AG20443 (cell line): ENCODE measurements around the gene PRKG1.

Experiments used
- DNase-seq: peaks from one replicate; pipeline ENCODE4 v3.0.0; 2012; ENCODE audit warnings: low spot score, mixed read lengths

The PRKG1 gene

DNA sequence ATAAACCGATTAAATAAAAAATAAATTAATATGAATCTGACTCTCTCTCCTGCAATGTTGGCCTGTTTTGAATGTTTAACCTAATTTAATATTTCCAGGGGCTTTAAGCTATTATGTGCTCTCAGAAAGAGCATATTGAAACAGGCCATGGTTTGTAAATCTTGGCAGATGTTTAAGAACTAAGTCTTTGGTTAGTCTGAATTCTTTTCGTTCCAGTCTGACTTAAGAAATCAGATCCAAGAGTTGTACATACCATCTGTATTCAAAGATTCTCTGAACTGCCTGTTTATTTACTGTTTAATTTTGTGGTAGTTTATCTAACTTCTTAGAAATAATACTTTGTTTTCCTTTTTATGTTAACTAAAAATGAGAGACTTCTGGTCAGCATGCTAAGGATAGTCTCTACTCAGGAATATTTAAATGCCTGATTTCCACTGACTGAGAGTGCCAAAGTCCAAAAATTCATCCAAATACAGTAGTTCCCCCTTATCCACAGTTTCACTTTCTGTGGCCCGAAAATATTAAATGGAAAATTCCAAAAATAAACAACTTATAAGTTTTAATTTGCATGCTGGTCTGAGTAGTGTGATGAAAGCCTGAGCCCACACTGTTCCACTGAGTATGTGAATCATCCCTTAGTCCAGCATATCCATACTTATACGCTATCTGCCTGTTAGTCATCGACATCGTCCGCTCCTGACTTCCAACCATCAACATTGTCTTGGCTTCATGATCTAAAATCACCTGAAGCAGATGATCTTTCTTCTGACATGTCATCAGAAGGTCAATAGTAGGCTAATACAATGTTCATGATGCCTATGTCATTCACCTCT lies 863.2 kb downstream of the PRKG1 start:
- peak; percentile 55 for DNase-seq

DNA sequence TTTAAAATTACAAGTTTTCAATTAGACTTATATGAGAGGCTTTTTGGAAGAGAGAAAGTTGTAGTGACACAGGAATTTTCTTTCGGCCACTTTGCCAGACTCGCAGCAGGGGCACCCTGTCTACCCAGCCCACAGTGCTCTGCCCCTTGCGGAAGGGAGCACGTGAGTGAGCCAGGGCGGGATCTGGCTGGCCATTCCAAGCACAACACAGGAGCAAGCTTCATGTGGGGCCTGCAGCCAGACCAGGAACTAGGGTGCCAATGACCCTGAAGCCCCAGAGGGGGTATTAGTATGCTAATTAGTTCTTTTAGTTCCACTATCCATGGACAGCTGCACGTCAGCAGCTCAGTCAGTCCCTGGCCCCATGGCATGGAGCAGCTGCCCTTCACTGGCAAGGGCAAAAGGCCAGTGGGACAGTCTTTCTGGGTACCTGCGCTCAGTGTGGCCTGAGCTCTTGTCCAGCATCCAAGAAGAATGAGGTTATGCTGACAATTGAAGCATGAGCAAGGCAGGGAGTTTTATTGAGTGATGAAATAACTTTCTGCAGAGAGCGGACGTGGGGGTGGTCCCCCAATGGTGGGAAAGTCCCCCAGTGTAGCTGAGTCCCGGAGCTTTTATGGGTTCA lies 876.2 kb downstream of the PRKG1 start:
- no peak for DNase-seq

DNA sequence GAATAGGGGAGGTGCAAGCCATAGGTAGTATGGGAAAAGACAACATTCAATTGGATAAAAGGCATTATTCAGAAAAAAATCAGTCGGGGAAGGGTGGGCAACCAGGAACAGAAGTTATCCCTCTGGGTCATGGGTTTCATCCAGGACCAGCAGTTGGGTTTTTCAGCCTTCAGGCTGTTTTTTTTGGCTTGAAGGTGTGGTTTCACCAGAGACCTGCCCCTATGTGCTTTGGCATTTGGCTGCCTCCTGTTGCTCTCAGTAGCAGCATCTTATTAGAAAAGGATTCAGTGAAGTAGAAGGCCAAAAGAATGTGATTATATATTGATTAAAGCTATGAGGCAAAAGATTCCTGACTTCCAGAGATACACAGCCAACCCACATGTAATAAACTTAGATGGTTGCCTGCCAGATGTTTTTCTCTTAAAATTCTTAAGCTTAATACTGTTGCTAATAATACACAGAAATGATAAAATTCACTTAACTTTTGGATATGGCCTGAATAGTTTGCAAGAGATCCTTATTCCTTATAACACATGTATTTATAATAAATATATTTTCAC lies 876.8 kb downstream of the PRKG1 start:
- no peak for DNase-seq

DNA sequence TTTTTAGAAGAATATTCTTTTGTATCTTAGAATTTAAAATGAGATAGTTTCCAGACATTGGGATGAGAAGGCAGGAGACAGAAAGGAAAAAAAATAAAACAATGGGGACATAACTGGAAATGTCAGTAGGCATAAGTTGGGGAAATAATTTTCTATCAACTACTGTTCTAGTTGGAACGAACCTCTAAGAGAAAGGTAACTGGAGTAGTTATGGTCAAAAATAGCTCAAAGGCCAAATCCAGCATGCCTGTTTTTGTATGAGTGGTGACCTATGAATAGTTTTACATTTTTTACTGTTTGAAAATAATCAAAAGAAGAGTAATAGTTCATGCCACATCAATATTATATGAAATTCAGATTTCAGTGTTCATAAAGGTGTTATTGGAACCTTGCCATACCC lies 877.3 kb downstream of the PRKG1 start:
- no peak for DNase-seq

DNA sequence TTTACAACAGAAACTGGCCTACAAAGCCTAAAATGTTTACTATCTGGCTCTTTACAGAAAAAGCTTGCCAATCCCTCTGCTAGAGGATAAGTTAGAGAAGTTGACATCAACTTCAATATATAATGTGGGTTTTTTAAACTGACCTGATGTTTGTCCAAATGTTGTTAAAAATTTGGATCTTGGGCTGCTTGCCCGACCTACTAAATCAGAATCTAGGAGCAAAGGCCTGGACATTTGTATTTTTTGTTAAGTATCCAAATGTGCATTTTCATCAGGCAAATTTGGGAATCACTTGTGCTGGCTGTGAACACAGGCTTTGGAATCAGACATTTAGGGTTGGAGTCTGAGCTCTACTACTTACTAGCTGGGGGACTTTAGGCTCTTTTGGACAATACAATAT lies 877.8 kb downstream of the PRKG1 start:
- DNase-seq, result no peak

DNA sequence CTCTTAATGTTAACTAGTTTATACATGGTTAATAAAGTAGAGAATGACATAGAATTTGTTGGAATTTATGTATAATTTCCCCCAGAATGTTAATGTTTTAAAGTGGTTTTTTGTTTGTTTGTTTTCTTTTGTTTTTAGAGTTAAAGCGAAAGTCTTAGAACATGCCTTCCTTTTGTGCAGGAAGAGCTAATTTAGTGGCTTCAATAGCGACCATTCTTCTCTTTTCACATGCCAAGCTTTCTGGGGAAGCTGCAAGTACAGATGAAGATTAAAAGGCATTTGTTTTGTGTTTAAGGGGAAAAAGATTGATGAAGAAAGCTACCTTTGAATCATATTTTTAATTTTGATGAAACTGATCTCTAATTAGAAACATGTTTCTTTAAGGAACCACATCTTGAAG lies 881.4 kb downstream of the PRKG1 start:
- DNase-seq, result no peak

DNA sequence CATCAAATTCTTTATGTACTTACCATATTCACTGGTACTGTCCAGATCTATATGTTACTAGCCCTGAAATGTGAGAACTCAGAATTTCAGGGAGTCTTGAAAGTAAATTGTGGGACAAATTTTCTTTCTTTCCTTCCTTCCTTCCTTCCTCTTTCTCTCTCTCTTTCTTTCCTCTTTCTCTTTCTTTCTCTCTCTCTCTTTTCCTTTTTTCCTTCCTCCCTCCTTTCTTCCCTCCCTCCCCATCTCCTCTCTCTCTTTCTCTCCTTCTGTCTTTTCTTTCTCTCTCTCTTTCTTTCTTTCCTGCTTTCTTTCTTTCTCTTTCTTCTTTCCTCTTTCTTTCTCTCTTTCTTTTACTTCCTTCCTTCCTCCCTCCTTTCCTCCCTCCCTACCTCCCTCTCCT lies 882.5 kb downstream of the PRKG1 start:
- DNase-seq, result no peak

DNA sequence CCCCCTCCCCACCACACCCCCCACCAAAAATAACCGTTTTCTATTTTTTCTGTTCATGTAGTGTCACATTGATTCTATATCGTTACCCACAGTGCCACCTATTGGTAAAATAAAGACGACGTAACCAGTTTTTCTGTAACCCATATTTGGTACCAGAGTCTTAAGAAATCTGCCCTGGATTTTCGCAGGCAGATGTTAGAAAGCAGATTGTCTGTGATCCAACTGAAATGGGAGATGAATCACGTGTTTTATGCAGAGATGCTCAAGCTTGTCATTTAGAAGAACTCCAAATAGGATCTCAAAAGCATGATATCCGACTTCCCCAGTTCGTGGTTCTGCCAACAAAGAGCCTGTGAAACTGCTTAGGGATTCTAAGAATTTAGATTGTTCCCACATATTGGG lies 886.2 kb downstream of the PRKG1 start:
- DNase-seq, result peak; percentile 66

DNA sequence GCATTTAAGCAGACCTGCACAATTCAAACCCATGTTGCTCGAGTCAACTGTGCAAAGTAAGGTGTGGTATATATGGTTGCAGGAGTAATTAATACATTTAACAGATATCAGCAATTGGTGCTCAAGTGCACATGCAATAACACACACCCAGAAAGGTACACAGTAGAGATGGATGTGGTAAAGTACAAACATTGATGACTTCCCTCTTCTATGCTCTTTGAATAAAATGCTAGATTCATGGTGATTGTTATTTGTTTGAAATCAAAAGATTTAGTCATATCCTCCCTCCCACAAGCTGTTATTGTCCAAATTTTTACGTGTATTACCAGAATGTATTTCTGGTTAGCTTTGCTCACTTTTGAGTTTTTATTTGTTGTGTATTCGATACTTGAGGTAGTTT lies 887.1 kb downstream of the PRKG1 start:
- DNase-seq, result no peak

DNA sequence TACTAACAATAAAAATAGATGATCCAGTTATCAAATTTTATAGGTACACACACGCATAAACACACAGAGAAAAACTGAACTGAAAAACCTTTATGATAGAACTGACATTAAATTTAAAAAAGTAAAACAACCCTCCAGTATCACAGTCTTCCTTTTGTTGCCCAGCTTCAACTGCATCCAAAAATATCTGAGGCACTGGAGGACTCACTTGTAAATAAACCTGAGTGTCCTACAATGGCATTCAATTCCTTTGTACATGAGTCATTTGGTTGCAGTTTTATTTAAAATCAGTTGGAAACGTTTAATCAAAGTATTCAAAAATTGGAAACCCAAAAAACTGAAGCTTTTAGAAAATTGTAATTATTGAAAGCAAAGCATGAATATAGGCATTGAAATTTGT lies 890.3 kb downstream of the PRKG1 start:
- no peak for DNase-seq

DNA sequence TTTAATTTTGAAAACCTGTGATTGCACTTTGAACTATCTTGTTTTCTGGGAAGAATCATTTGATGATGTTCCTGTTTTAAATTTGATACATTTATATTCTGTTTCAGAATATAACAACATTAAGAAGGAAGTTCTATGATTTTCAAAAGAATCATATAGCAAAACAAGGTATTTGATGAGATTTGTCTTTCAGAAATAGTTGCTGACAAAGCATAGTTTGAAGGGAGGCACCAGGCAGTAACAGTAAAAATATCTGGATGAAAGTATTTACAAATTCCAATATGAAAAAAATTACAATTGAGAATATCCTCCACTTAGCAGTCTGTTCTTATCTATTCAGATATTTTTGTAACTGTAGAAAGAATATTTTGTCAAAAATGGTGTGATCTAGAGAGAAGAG lies 891.2 kb downstream of the PRKG1 start:
- DNase-seq, result no peak

DNA sequence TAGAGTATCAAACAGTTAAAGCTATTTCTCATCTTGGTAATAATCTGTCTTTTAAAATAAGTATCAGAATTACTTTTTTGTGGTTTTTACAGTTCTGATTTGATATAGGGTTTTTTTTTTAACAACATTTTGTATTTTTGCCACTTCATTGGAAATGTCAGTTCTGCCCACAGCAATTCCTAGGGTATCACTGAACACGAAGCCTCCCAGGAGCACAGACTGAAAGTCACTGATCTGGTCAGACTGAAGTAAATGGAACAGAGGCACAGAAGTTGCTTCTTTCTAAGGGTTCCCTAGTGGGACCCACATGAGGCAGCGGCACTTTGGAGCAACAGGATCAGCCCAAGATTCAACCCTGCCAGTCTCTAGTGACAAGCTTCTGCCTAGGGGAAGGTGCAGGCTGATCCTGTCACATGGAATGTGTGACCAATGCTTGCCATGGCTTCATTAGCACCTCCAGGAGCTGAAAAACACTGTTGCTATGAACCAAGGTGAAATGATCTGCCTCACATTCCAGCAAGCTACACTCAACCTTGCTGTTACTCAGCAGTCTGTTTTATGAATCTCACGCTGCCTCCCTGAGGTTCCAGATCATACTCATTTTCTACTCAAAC lies 898.6 kb downstream of the PRKG1 start:
- no peak for DNase-seq

DNA sequence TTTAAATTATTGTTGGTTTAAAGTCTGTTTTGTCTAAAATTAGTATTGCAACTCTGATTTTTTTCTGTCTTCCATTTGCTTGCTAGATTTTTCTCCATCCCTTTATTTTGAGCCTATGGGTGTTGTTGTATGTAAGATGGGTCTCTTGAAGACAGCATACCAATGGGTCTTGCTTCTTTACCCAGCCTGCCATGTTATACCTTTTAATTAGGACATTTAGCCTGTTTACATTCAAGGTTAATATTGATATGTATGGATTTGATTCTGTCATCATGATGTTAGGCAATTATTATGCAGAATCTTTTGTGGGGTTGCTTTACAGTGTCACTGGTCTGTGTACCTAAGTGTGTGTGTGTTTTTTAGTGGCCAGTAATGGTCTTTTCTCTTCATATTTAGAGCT lies 906.5 kb downstream of the PRKG1 start:
- DNase-seq, result no peak

DNA sequence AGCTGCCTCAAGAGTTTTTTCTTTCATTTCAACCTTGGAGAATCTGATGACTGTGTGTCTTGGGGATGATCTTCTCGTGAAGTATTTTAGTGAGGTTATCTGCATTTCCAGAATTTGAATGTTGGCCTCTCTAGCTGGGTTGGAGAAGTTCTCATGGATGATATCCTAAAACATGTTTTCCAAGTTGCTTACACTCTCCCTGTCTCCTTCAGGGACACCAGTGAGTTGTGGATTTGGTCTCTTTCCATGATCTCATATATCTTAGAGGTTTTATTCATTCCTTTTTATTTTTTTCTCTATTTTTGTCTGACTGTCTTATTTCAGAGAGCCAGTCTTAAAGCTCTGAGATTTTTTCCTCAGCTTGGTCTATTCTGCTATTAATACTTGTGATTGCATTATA lies 907.4 kb downstream of the PRKG1 start:
- no peak for DNase-seq

DNA sequence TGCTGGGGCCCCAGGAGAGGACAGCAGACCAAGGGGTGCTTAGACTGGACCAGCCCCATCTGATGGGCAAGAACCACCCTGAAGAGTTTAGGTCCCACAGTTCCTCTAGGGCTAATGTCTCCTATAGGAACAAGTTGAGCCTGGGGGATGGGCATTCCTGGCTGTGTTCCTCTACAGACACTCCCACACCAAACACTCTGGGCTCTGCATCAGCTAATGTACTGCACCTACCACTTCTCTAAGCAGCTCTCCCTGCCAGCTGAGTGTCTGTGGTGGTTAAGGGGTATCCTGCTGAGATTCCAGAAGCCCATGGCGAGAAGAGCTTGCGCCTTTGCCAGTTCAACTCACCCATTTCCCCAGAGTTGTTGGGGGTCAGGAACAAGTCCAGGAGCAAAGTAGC lies 909.2 kb downstream of the PRKG1 start:
- DNase-seq, result no peak

DNA sequence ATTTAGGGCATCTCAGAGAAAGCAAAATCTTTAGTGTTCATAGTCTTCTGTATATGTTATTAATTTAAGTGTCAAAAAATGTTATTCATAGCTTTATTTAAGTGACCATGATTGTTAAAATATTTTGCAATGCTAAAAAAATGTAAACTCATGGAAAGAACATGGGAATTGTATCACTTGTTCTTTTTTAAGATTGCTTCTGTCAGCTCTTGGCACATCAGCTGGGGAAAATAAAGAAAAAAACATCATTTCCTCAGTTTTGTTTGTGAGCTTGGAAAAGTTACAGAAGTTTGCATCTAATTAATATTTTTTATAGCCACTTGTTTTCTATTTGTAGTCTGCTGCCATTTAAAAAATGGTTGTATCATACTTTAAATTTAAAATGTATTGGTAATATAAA lies 911.0 kb downstream of the PRKG1 start:
- no peak for DNase-seq

DNA sequence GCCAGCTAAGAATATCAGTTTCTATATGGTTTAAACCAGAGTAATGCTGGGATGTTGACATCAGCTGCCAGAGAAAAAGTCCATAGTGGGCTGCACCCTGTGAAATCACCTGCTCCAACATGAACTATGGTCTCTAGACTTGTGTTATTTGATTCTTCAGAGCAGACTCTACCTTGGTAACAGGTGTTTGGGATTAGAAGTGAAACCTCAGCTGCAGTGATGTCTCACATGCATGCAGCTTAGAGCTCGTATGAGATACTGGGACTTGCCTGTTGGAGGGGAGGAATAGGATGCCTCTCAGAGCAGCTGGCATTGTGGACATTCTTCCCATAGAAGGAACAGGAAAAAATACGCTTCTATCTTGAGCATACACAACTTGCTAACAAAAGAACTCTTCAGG lies 912.2 kb downstream of the PRKG1 start:
- DNase-seq, result no peak

DNA sequence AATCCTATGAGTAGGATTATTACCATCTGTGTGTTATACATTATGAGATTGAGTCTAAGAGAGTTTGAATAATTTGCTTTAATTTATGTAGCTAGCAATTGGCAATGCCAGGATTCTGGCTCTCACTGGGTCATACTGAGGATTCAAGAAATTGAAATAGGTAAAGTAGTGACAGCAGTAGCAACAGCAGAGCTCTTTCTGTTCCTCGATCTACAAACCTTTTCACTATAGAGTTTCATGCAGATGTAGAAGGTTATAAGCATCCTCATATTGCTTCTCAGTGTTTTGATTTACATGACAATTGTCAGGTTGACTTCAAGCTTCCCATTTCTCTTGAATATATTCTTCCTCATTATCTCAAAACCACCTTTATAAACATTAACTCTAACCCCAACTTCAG lies 919.2 kb downstream of the PRKG1 start:
- no peak for DNase-seq

DNA sequence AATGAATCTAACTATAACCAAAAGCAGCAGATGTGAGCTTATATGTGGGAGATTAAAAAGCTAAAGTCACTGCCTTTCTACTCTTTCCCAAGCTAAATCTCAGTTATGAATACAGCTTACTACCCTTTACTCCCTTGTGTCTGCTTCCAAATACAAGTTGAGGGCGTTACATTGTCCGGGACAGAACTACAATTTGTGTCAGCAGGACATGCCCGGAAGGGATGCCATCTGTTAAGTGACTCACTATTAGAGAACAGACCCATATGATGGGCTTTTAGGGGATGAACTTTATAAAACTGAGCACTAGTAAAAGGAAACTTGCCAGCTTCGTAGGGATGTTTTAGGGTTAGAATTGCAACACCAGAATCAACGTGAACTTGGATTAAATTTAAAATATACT lies 924.8 kb downstream of the PRKG1 start:
- no peak for DNase-seq

DNA sequence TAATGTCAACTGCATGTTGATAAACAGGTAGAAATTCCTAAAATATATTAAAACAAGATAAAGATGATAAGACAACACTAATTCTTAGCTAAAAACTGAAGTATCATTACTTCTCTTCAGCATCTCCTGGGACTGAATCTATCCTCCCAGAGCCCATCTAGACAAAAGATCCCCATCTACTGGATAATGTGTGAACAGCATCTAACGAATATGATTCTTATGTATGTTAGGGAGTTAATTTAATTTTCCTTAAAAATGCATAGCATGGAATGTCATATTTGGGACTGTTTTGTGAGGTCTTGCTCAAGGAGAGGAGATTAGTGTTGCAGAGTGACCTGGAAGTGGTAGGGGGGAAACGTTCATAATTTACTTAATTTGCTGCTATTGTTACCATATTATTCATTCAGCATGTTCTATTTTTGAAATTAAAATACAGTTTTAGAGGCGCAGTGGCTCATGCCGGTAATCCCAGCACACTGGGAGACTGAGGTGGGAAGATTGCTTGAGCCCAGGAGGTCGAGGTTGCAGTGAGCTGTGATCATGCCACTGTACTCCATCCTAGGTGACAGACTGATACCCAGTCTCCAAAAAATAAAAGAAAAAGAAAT lies 930.2 kb downstream of the PRKG1 start:
- peak; percentile 61 for DNase-seq

DNA sequence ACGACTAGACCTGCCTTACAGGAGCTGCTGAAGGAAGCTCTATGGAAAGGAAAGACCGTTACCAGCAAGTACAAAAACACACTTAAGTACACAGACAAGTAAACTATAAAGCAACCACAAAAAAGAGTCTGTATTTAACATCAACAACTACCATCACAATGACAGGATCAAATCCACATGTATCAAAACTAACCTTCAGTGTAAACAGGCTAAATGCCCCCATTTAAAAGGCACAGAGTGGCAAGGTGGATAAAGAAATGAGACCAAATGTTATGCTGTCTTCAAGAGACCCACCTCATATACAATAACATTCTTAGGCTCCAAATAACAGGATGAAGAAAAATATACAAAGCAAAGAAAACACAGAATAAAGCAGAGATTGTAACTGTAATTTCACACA lies 932.8 kb downstream of the PRKG1 start:
- no peak for DNase-seq

DNA sequence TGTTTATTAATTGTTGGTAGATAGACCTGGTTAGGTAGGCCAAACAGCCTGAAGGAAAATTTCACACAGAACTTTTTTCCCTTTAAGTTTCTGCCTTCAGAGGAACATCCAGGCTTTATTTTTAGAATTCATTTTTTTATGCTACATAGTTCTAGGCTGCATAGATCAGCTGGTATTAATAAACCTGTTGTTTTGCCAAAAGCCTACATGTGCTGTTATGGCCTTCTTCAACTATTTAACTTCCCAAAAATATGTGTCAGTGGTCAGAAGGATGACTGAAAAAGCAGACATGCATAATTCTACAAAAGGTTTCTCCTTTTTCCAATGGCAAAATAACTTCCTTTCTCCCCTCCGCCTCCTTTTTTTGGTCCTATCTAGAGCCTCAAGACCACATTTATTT lies 936.8 kb downstream of the PRKG1 start:
- peak; percentile 35 for DNase-seq

DNA sequence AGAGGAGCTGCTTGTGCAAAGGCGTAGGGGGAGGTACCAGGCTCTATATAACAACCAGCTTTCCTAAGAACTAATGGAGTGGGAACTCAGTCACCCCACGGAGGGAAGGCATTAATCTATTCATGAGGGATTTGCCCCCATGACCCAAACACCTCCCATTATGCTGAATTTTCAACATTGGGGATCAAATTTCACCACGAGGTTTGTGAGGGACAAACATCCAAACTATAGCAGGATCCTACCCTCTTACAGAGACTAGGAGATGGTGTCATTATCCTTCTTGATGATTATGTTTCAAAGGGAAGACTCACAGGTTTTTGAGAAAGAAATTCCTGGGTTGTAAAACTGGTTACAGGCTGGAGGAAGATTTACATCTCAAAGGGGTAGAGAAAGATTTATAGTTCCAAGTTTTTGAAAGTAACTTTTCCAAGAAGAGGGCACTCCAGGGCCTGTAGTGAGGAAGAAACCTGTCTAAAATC lies 944.8 kb downstream of the PRKG1 start:
- no peak for DNase-seq
